HEK293 (cell line): Measurements from ENCODE around the gene POGLUT2.

ENCODE experiments used
- ATF2 ChIP-seq: fragments of 450-650 bp; formaldehyde crosslinking; IDR thresholded peaks from 2 replicates; pipeline ENCODE4 v1.5.1; 2016; ENCODE audit warnings: missing biosample characterization, missing genetic modification characterization, low read depth
- BCL11B ChIP-seq: fragments of 450-650 bp; formaldehyde crosslinking; IDR thresholded peaks from 2 replicates; pipeline ENCODE4 v1.5.1; 2016; ENCODE audit warnings: low read depth, missing biosample characterization, missing genetic modification characterization
- EGR2 ChIP-seq: fragments of 450-650 bp; formaldehyde crosslinking; IDR thresholded peaks from 2 replicates; pipeline ENCODE4 v1.5.1; 2016; ENCODE audit warnings: low read depth, missing biosample characterization, missing genetic modification characterization
- GLIS1 ChIP-seq: fragments of 450-650 bp; formaldehyde crosslinking; IDR thresholded peaks from 2 replicates; pipeline ENCODE4 v1.5.1; 2016; ENCODE audit warnings: missing biosample characterization, missing genetic modification characterization
- GLIS2 ChIP-seq: fragments of 450-650 bp; formaldehyde crosslinking; IDR thresholded peaks from 2 replicates; pipeline ENCODE4 v1.5.1; 2016; ENCODE audit warnings: missing biosample characterization, missing genetic modification characterization
- HIC1 ChIP-seq: fragments of 450-650 bp; formaldehyde crosslinking; IDR thresholded peaks from 2 replicates; pipeline ENCODE4 v1.5.1; 2016; ENCODE audit warnings: missing biosample characterization, missing genetic modification characterization
- PBX3 ChIP-seq: sonication (generic); formaldehyde crosslinking; IDR thresholded peaks from 2 replicates; pipeline ENCODE4 v1.8.1; 2022; ENCODE audit warnings: mild to moderate bottlenecking, moderate library complexity, missing genetic modification reagents
- REST ChIP-seq: fragments of 450-650 bp; formaldehyde crosslinking; IDR thresholded peaks from 2 replicates; pipeline ENCODE4 v1.5.1; 2016; ENCODE audit warnings: missing biosample characterization, missing genetic modification characterization
- SP7 ChIP-seq: fragments of 450-650 bp; formaldehyde crosslinking; IDR thresholded peaks from 2 replicates; pipeline ENCODE4 v1.5.1; 2016; ENCODE audit warnings: missing biosample characterization, missing genetic modification characterization
- TRIM28 ChIP-seq: IDR thresholded peaks from 2 replicates; pipeline ENCODE4 v1.6.1; 2011; ENCODE audit warnings: low read length, control low read depth, borderline replicate concordance
- ZBTB17 ChIP-seq: fragments of 450-650 bp; formaldehyde crosslinking; IDR thresholded peaks from 2 replicates; pipeline ENCODE4 v1.5.1; 2016; ENCODE audit warnings: missing biosample characterization, missing genetic modification characterization
- ZBTB26 ChIP-seq: fragments of 450-650 bp; formaldehyde crosslinking; optimal IDR thresholded peaks from 2 replicates; pipeline ENCODE3; 2016; ENCODE audit warnings: missing biosample characterization, mild to moderate bottlenecking, missing genetic modification characterization
- ZBTB7A ChIP-seq: fragments of 450-650 bp; formaldehyde crosslinking; IDR thresholded peaks from 2 replicates; pipeline ENCODE4 v1.5.1; 2016; ENCODE audit warnings: low read depth, missing biosample characterization, missing genetic modification characterization
- ZBTB8A ChIP-seq: fragments of 450-650 bp; formaldehyde crosslinking; IDR thresholded peaks from 2 replicates; pipeline ENCODE4 v1.5.1; 2016; ENCODE audit warnings: missing biosample characterization, missing genetic modification characterization
- ZNF146 ChIP-seq: fragments of 450-650 bp; formaldehyde crosslinking; IDR thresholded peaks from 2 replicates; pipeline ENCODE4 v1.5.1; 2016; ENCODE audit warnings: missing biosample characterization, missing genetic modification characterization
- ZNF292 ChIP-seq: fragments of 450-650 bp; formaldehyde crosslinking; IDR thresholded peaks from 2 replicates; pipeline ENCODE4 v1.5.1; 2016; ENCODE audit warnings: low read depth, missing biosample characterization, missing genetic modification characterization, borderline replicate concordance
- ZNF324 ChIP-seq: fragments of 450-650 bp; formaldehyde crosslinking; IDR thresholded peaks from 2 replicates; pipeline ENCODE4 v1.5.1; 2016; ENCODE audit warnings: missing biosample characterization, missing genetic modification characterization
- ZNF394 ChIP-seq: fragments of 450-650 bp; formaldehyde crosslinking; IDR thresholded peaks from 2 replicates; pipeline ENCODE4 v1.5.1; 2016; ENCODE audit warnings: missing biosample characterization, missing genetic modification characterization, mild to moderate bottlenecking, moderate library complexity, borderline replicate concordance
- ZNF433 ChIP-seq: fragments of 450-650 bp; formaldehyde crosslinking; IDR thresholded peaks from 2 replicates; pipeline ENCODE4 v1.5.1; 2016; ENCODE audit warnings: missing biosample characterization, missing genetic modification characterization, low read depth
- ZNF555 ChIP-seq: fragments of 450-650 bp; formaldehyde crosslinking; conservative IDR thresholded peaks from 2 replicates; pipeline ENCODE4 v1.5.1; 2017; ENCODE audit warnings: missing biosample characterization, mild to moderate bottlenecking, missing genetic modification characterization, inconsistent platforms
- ZNF558 ChIP-seq: fragments of 450-650 bp; formaldehyde crosslinking; IDR thresholded peaks from 2 replicates; pipeline ENCODE4 v1.5.1; 2016; ENCODE audit warnings: missing biosample characterization, missing genetic modification characterization
- ZNF600 ChIP-seq: fragments of 450-650 bp; formaldehyde crosslinking; IDR thresholded peaks from 2 replicates; pipeline ENCODE4 v1.5.1; 2016; ENCODE audit warnings: missing biosample characterization, missing genetic modification characterization
- ZNF629 ChIP-seq: fragments of 450-650 bp; formaldehyde crosslinking; IDR thresholded peaks from 2 replicates; pipeline ENCODE4 v1.5.1; 2017; ENCODE audit warnings: missing biosample characterization, missing genetic modification characterization
- ZNF639 ChIP-seq: fragments of 450-650 bp; formaldehyde crosslinking; IDR thresholded peaks from 2 replicates; pipeline ENCODE4 v1.5.1; 2016; ENCODE audit warnings: missing biosample characterization, missing genetic modification characterization
- ZNF654 ChIP-seq: fragments of 450-650 bp; formaldehyde crosslinking; IDR thresholded peaks from 2 replicates; pipeline ENCODE4 v1.5.1; 2016; ENCODE audit warnings: low read depth, missing biosample characterization, missing genetic modification characterization
- ZNF843 ChIP-seq: fragments of 450-650 bp; formaldehyde crosslinking; IDR thresholded peaks from 2 replicates; pipeline ENCODE4 v1.5.1; 2016; ENCODE audit warnings: missing biosample characterization, missing genetic modification characterization
- ZSCAN30 ChIP-seq: fragments of 450-650 bp; IDR thresholded peaks from 2 replicates; pipeline ENCODE4 v1.5.1; 2018; ENCODE audit warnings: missing biosample characterization, mild to moderate bottlenecking, missing genetic modification characterization, moderate library complexity
- ZXDB ChIP-seq: fragments of 450-650 bp; formaldehyde crosslinking; IDR thresholded peaks from 2 replicates; pipeline ENCODE4 v1.5.1; 2016; ENCODE audit warnings: missing biosample characterization, missing genetic modification characterization

The POGLUT2 gene

GRCh38 chr13:102845630-102846260 lies 47.0 kb upstream of the POGLUT2 start, which contains the start of gene ERCC5 (continued):
- TF ChIP-seq ATF2 (tag by site-specific recombination): peak; percentile 68; the same call in 1 of the 2 replicates
- TF ChIP-seq ZNF654 (tag by site-specific recombination): peak; percentile 17; the same call in 1 of the 2 replicates
- TF ChIP-seq HIC1 (tag by site-specific recombination): 0 out of 2 replicates have a peak, but pooled peaks have one; percentile 39
- no peak; the same call in 1 of the 2 replicates for TF ChIP-seq ZNF558 (tag by site-specific recombination)
- TF ChIP-seq ZNF639 (tag by site-specific recombination): peak; percentile 91
- TF ChIP-seq BCL11B (tag by site-specific recombination): 0 out of 2 replicates have a peak, but pooled peaks have one; percentile 34
- 0 out of 2 replicates have a peak, but pooled peaks have one; percentile 35 for TF ChIP-seq ZNF843 (tag by site-specific recombination)
- TF ChIP-seq EGR2 (tag by site-specific recombination): peak; percentile 80
- peak; percentile 17; the same call in 1 of the 2 replicates for TF ChIP-seq REST (tag by site-specific recombination)
- TF ChIP-seq ZBTB7A: 0 out of 2 replicates have a peak, but pooled peaks have one; percentile 22
- no peak for TF ChIP-seq GLIS1 (tag by site-specific recombination)
- peak; percentile 90 for TF ChIP-seq ZBTB8A (tag by site-specific recombination)
- peak; percentile 92 for TF ChIP-seq ZXDB (tag by site-specific recombination)
- TF ChIP-seq ZNF394 (tag by site-specific recombination): peak; percentile 63; the same call in 1 of the 2 replicates
- TF ChIP-seq SP7 (tag by site-specific recombination): peak; percentile 82
- peak; percentile 46 for TF ChIP-seq ZBTB26
- peak; percentile 80; the same call in 1 of the 2 replicates for TF ChIP-seq PBX3 (CRISPR knock-in tag)
- TF ChIP-seq ZNF555 (tag by site-specific recombination): no peak
- TF ChIP-seq TRIM28: 0 out of 2 replicates have a peak, but pooled peaks have one; percentile 32
- TF ChIP-seq ZSCAN30: peak; percentile 84
- TF ChIP-seq GLIS2: peak; percentile 81
- peak; percentile 99 for TF ChIP-seq ZNF629
- 0 out of 2 replicates have a peak, but pooled peaks have one; percentile 17 for TF ChIP-seq ZNF146 (tag by site-specific recombination)
- TF ChIP-seq ZBTB17: peak; percentile 72; the same call in 1 of the 2 replicates
- TF ChIP-seq ZNF324 (tag by site-specific recombination): peak; percentile 72; the same call in 1 of the 2 replicates
- peak; percentile 59; the same call in 1 of the 2 replicates for TF ChIP-seq ZNF600 (tag by site-specific recombination)
- TF ChIP-seq ZNF292: 0 out of 2 replicates have a peak, but pooled peaks have one; percentile 28
- no peak for TF ChIP-seq ZNF433 (tag by site-specific recombination)
